Measurements from ENCODE around the gene SYT1. TPM values are rescaled to one million over a fixed set of nuclear protein-coding genes. Genes with fewer than 3 reads are reported as not detected.
"Not testable (repeated sequence)": the region's sequence is repeated elsewhere in the genome, so short reads cannot be mapped to it uniquely, and the experiment has no call there.

Gene SYT1
- total RNA-seq, 4 donors from 2014 or later, result 9.7 to 24.3 (median 18.3) TPM

DNA sequence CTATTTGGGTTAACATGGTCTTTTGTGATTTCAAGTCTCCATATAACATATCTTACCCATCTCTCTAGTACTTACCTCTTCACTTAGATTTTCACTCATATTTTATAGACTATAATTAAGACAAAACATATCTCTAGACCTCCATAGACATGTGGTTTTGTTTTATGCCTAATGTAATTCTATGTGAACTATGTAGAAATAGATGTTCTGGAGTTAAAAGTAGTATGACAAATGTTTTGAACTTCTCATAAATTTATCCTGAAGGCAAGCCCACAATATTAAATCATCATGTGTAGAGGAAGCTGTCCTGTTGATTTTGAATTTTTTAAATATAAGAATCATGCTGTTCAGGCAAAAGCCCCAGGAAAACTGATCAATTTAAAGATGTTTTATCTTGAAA, 169.2 kb downstream of the SYT1 start:
- no peaks in the 10 kb centered on the region for H3K9me3 ChIP-seq
- no peaks in the 10 kb centered on the region for H3K4me1 ChIP-seq
- no peak for TF ChIP-seq POLR2A (IDR thresholded peaks at IDR 0.05)
- TF ChIP-seq, protein P1, sequence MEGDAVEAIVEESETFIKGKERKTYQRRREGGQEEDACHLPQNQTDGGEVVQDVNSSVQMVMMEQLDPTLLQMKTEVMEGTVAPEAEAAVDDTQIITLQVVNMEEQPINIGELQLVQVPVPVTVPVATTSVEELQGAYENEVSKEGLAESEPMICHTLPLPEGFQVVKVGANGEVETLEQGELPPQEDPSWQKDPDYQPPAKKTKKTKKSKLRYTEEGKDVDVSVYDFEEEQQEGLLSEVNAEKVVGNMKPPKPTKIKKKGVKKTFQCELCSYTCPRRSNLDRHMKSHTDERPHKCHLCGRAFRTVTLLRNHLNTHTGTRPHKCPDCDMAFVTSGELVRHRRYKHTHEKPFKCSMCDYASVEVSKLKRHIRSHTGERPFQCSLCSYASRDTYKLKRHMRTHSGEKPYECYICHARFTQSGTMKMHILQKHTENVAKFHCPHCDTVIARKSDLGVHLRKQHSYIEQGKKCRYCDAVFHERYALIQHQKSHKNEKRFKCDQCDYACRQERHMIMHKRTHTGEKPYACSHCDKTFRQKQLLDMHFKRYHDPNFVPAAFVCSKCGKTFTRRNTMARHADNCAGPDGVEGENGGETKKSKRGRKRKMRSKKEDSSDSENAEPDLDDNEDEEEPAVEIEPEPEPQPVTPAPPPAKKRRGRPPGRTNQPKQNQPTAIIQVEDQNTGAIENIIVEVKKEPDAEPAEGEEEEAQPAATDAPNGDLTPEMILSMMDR (IDR thresholded peaks at IDR 0.05), result no peak
- no peaks in the 10 kb centered on the region for H3K27me3 ChIP-seq
- DNase-seq, result no peak
- H3K36me3 ChIP-seq, result no peaks in the 10 kb centered on the region
- H3K27ac ChIP-seq, result no peak overlapping the region
- no peak overlapping the region for H3K4me3 ChIP-seq
- intact Hi-C loops (cut with DNase I; ENCODE audit: low total_unique reads), result no loop called here

DNA sequence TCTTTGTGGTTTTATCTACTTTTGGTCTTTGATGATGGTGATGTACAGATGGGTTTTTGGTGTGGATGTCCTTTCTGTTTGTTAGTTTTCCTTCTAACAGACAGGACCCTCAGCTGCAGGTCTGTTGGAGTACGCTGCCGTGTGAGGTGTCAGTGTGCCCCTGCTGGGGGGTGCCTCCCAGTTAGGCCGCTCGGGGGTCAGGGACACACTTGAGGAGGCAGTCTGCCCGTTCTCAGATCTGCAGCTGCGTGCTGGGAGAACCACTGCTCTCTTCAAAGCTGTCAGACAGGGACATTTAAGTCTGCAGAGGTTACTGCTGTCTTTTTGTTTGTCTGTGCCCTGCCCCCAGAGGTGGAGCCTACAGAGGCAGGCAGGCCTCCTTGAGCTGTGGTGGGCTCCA, 180.2 kb downstream of the SYT1 start:
- H3K27ac ChIP-seq; H3K4me1 ChIP-seq; H3K4me3 ChIP-seq; H3K9me3 ChIP-seq; H3K36me3 ChIP-seq; DNase-seq; H3K27me3 ChIP-seq; intact Hi-C loops (cut with DNase I; ENCODE audit: low total_unique reads): not testable (repeated sequence)

DNA sequence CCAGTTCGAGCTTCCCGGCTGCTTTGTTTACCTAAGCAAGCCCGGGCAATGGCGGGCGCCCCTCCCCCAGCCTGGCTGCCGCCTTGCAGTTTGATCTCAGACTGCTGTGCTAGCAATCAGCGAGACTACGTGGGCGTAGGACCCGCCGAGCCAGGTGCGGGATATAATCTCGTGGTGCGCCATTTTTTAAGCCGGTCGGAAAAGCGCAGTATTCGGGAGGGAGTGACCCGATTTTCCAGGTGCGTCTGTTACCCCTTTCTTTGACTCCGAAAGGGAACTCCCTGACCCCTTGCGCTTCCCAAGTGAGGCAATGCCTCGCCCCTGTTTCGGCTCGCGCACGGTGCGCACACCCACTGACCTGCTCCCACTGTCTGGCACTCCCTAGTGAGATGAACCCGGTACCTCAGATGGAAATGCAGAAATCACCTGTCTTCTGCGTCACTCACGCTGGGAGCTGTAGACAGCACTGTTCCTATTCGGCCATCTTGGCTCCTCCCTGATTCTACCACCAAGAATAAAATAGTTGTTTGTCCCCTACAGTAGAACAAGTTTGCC, 180.7 kb downstream of the SYT1 start:
- DNase-seq; H3K27ac ChIP-seq; H3K4me1 ChIP-seq; H3K27me3 ChIP-seq; H3K36me3 ChIP-seq; H3K4me3 ChIP-seq; intact Hi-C loops (cut with DNase I; ENCODE audit: low total_unique reads); H3K9me3 ChIP-seq: not testable (repeated sequence)

DNA sequence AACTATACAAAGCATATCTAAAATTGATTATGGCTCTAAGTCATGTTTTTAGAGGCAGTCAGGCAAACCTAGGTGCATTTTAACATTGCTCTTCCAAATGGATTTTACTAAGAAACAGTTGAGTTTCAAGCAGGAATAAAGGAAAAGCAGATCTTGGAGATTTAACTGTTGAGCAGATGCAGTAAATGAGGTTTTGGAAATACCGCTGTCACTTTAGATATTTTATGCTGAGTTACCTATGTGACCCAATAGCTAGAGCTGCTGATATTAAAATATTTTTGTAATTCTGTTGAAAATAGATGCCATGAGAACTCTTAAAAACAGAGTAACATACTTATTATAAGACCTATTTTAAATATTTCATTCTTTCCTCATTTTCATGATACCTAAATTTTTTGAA, 181.4 kb downstream of the SYT1 start:
- Histone ChIP-seq H3K4me3 (no peak overlapping the region), H3K4me1 (no peaks in the 10 kb centered on the region), H3K9me3 (no peaks in the 10 kb centered on the region), H3K27ac (no peak overlapping the region), H3K27me3 (no peaks in the 10 kb centered on the region), H3K36me3 (no peaks in the 10 kb centered on the region)
- no peak for TF ChIP-seq POLR2A (IDR thresholded peaks at IDR 0.05)
- TF ChIP-seq, protein P1 (IDR thresholded peaks at IDR 0.05), result no peak
- intact Hi-C loops (cut with DNase I; ENCODE audit: low total_unique reads), result no loop called here
- no peak for DNase-seq

DNA sequence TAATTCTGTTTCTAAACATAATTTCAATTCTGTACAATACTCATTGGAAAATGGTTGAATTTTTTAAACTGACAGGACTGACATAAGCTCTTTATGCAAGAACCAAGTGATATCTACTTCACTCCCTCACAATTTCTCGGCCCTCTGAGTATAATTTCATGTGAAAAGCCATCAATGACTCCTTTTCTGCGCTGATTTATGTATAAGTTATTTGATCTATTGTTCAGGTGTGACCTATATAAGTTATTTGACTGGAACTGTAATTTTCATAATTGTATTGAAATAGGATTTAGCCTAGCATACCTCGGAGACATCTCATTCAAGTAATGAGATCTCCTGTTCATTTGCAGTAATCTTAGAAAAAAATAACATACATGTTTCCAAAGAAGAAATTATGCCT, 184.4 kb downstream of the SYT1 start:
- H3K4me3 ChIP-seq, result no peak overlapping the region
- H3K27ac ChIP-seq, result no peak overlapping the region
- TF ChIP-seq, protein P1 (IDR thresholded peaks at IDR 0.05), result no peak
- TF ChIP-seq POLR2A (IDR thresholded peaks at IDR 0.05), result no peak
- no peaks in the 10 kb centered on the region for H3K9me3 ChIP-seq
- H3K36me3 ChIP-seq, result no peaks in the 10 kb centered on the region
- no peaks in the 10 kb centered on the region for H3K4me1 ChIP-seq
- intact Hi-C loops (cut with DNase I; ENCODE audit: low total_unique reads), result no loop called here
- no peaks in the 10 kb centered on the region for H3K27me3 ChIP-seq
- no peak for DNase-seq

DNA sequence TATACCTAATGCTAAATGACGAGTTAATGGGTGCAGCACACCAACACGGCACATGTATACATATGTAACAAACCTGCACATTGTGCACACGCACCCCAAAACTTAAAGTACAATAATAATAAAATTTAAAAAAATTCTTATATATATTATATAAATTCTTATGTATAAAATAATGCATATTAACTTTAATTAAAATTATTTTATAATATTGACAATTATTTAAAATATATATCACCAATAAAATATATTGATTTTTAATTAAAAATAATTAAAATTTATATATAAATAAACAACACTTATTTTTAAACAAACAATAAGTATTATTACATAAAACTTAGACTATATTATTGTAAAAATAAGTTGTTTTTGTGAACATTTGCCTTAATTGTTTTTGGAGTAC, 188.8 kb downstream of the SYT1 start:
- TF ChIP-seq, protein P1 (IDR thresholded peaks at IDR 0.05), result no peak
- no peak for TF ChIP-seq POLR2A (IDR thresholded peaks at IDR 0.05)
- no peak for DNase-seq
- Histone ChIP-seq H3K27me3 (no peaks in the 10 kb centered on the region), H3K4me1 (no peaks in the 10 kb centered on the region), H3K36me3 (no peaks in the 10 kb centered on the region), H3K4me3 (no peak overlapping the region), H3K27ac (no peak overlapping the region), H3K9me3 (no peaks in the 10 kb centered on the region)
- intact Hi-C loops (cut with DNase I; ENCODE audit: low total_unique reads), result no loop called here

Measured in uterus (tissue), 4 donors.